ENCODE results near the gene KLF16. TPM values are rescaled to one million over a fixed set of nuclear protein-coding genes. Genes with fewer than 3 reads are reported as not detected.

The KLF16 gene
- total RNA-seq, 1 donor from 2014 or later = 2.6 TPM

GRCh38 chr19:1852581-1853128 is 10.7 kb downstream of the KLF16 start:
- H3K27ac ChIP-seq (ENCODE audit: low read depth, low read length) = no peak overlapping the region
- peaks cover 21 to 31% (median 27%) of the 10 kb centered on the region in 3 donors for H3K4me1 ChIP-seq (ENCODE audit: control insufficient read depth in 3 of 3, insufficient read depth in 3 of 3, low read length in 3 of 3)

GRCh38 chr19:1851654-1852580 is 11.5 kb downstream of the KLF16 start:
- H3K36me3 ChIP-seq (ENCODE audit: control insufficient read depth in 3 of 3, insufficient read depth in 3 of 3, low read length in 3 of 3) = no peaks in the 10 kb centered on the region
- H3K9me3 ChIP-seq (ENCODE audit: control insufficient read depth in 3 of 3, low read length in 3 of 3) = no peaks in the 10 kb centered on the region
- H3K27ac ChIP-seq (ENCODE audit: low read depth, low read length) = no peak overlapping the region
- no peak overlapping the region for H3K4me3 ChIP-seq (ENCODE audit: low read length in 3 of 3)
- peaks cover 28 to 33% (median 30%) of the 10 kb centered on the region in 3 donors for H3K4me1 ChIP-seq (ENCODE audit: control insufficient read depth in 3 of 3, insufficient read depth in 3 of 3, low read length in 3 of 3)
- peaks cover 0 to 13% (median 6%) of the 10 kb centered on the region in 3 donors for H3K27me3 ChIP-seq (ENCODE audit: control insufficient read depth in 3 of 3, insufficient read depth in 3 of 3, low read length in 3 of 3)
- no peak overlapping the region for H3K9ac ChIP-seq (ENCODE audit: low read depth in 1 of 3, low read length in 3 of 3)

More at GRCh38 chr19:1852581-1853128, 10.7 kb downstream of the KLF16 start:
- Histone ChIP-seq H3K9ac (ENCODE audit: low read depth in 1 of 3, low read length in 3 of 3) (peak overlapping the region in 1 of 3 donors; percentile 3), H3K4me3 (ENCODE audit: low read length in 3 of 3) (no peak overlapping the region), H3K9me3 (ENCODE audit: control insufficient read depth in 3 of 3, low read length in 3 of 3) (no peaks in the 10 kb centered on the region), H3K36me3 (ENCODE audit: control insufficient read depth in 3 of 3, insufficient read depth in 3 of 3, low read length in 3 of 3) (no peaks in the 10 kb centered on the region), H3K27me3 (ENCODE audit: control insufficient read depth in 3 of 3, insufficient read depth in 3 of 3, low read length in 3 of 3) (peaks cover 0 to 13% (median 6%) of the 10 kb centered on the region in 3 donors)

- no peak overlapping the region for H3K27ac ChIP-seq (ENCODE audit: low read depth, low read length)
- no peaks in the 10 kb centered on the region for H3K9me3 ChIP-seq (ENCODE audit: control insufficient read depth in 3 of 3, low read length in 3 of 3)
- peaks cover 31 to 35% (median 32%) of the 10 kb centered on the region in 3 donors for H3K4me1 ChIP-seq (ENCODE audit: control insufficient read depth in 3 of 3, insufficient read depth in 3 of 3, low read length in 3 of 3)
- H3K9ac ChIP-seq (ENCODE audit: low read depth in 1 of 3, low read length in 3 of 3) = no peak overlapping the region
- H3K27me3 ChIP-seq (ENCODE audit: control insufficient read depth in 3 of 3, insufficient read depth in 3 of 3, low read length in 3 of 3) = peaks cover 0 to 7% (median 6%) of the 10 kb centered on the region in 3 donors
- no peaks in the 10 kb centered on the region for H3K36me3 ChIP-seq (ENCODE audit: control insufficient read depth in 3 of 3, insufficient read depth in 3 of 3, low read length in 3 of 3)
- no peak overlapping the region for H3K4me3 ChIP-seq (ENCODE audit: low read length in 3 of 3)
Observed at GRCh38 chr19:1850809-1851653, 12.3 kb downstream of the KLF16 start.

GRCh38 chr19:1849886-1850398 is 13.4 kb downstream of the KLF16 start:
- Histone ChIP-seq H3K4me1 (ENCODE audit: control insufficient read depth in 3 of 3, insufficient read depth in 3 of 3, low read length in 3 of 3) (peaks cover 33 to 37% (median 34%) of the 10 kb centered on the region in 3 donors), H3K4me3 (ENCODE audit: low read length in 3 of 3) (no peak overlapping the region), H3K27ac (ENCODE audit: low read depth, low read length) (no peak overlapping the region), H3K36me3 (ENCODE audit: control insufficient read depth in 3 of 3, insufficient read depth in 3 of 3, low read length in 3 of 3) (peaks cover 0 to 4% (median 2%) of the 10 kb centered on the region in 3 donors), H3K9ac (ENCODE audit: low read depth in 1 of 3, low read length in 3 of 3) (no peak overlapping the region), H3K9me3 (ENCODE audit: control insufficient read depth in 3 of 3, low read length in 3 of 3) (no peaks in the 10 kb centered on the region), H3K27me3 (ENCODE audit: control insufficient read depth in 3 of 3, insufficient read depth in 3 of 3, low read length in 3 of 3) (no peaks in the 10 kb centered on the region)

- H3K36me3 ChIP-seq (ENCODE audit: control insufficient read depth in 3 of 3, insufficient read depth in 3 of 3, low read length in 3 of 3) = peaks cover 0 to 5% (median 2%) of the 10 kb centered on the region in 3 donors
- peak overlapping the region in 2 of 3 donors; percentile 67 to 91 for H3K4me3 ChIP-seq (ENCODE audit: low read length in 3 of 3)
- H3K9ac ChIP-seq (ENCODE audit: low read depth in 1 of 3, low read length in 3 of 3) = no peak overlapping the region
- peaks cover 40 to 44% (median 41%) of the 10 kb centered on the region in 3 donors for H3K4me1 ChIP-seq (ENCODE audit: control insufficient read depth in 3 of 3, insufficient read depth in 3 of 3, low read length in 3 of 3)
- peak overlapping the region; percentile 98 for H3K27ac ChIP-seq (ENCODE audit: low read depth, low read length)
- no peaks in the 10 kb centered on the region for H3K9me3 ChIP-seq (ENCODE audit: control insufficient read depth in 3 of 3, low read length in 3 of 3)
- H3K27me3 ChIP-seq (ENCODE audit: control insufficient read depth in 3 of 3, insufficient read depth in 3 of 3, low read length in 3 of 3) = no peaks in the 10 kb centered on the region
Observed at GRCh38 chr19:1849132-1849474, 14.3 kb downstream of the KLF16 start.

- Histone ChIP-seq H3K36me3 (ENCODE audit: control insufficient read depth in 3 of 3, insufficient read depth in 3 of 3, low read length in 3 of 3) (peaks cover 0 to 7% (median 2%) of the 10 kb centered on the region in 3 donors), H3K27ac (ENCODE audit: low read depth, low read length) (peak within 1 kb of the TSS; percentile 98), H3K9ac (ENCODE audit: low read depth in 1 of 3, low read length in 3 of 3) (peak within 1 kb of the TSS; percentile 93 to 98 (median 95)), H3K9me3 (ENCODE audit: control insufficient read depth in 3 of 3, low read length in 3 of 3) (no peaks in the 10 kb centered on the region), H3K27me3 (ENCODE audit: control insufficient read depth in 3 of 3, insufficient read depth in 3 of 3, low read length in 3 of 3) (no peaks in the 10 kb centered on the region), H3K4me1 (ENCODE audit: control insufficient read depth in 3 of 3, insufficient read depth in 3 of 3, low read length in 3 of 3) (peaks cover 44 to 49% (median 46%) of the 10 kb centered on the region in 3 donors), H3K4me3 (ENCODE audit: low read length in 3 of 3) (peak within 1 kb of the TSS; percentile 87 to 96 (median 91))
Observed at GRCh38 chr19:1848399-1849131, 14.8 kb downstream of the KLF16 start, which contains the start of gene REXO1. Gene REXO1, minus strand, starts transcription at chr19:1848483. Its CDS starts 125 bp downstream, at chr19:1848358.

GRCh38 chr19:1847684-1848398 is 15.5 kb downstream of the KLF16 start:
- H3K27ac ChIP-seq (ENCODE audit: low read depth, low read length) = peak overlapping the region; percentile 98
- H3K9me3 ChIP-seq (ENCODE audit: control insufficient read depth in 3 of 3, low read length in 3 of 3) = no peaks in the 10 kb centered on the region
- H3K36me3 ChIP-seq (ENCODE audit: control insufficient read depth in 3 of 3, insufficient read depth in 3 of 3, low read length in 3 of 3) = peaks cover 0 to 7% (median 2%) of the 10 kb centered on the region in 3 donors
- peak overlapping the region; percentile 93 to 98 (median 95) for H3K9ac ChIP-seq (ENCODE audit: low read depth in 1 of 3, low read length in 3 of 3)
- H3K27me3 ChIP-seq (ENCODE audit: control insufficient read depth in 3 of 3, insufficient read depth in 3 of 3, low read length in 3 of 3) = no peaks in the 10 kb centered on the region
- H3K4me1 ChIP-seq (ENCODE audit: control insufficient read depth in 3 of 3, insufficient read depth in 3 of 3, low read length in 3 of 3) = peaks cover 47 to 48% (median 48%) of the 10 kb centered on the region in 3 donors
- H3K4me3 ChIP-seq (ENCODE audit: low read length in 3 of 3) = peak overlapping the region; percentile 87 to 96 (median 91)

GRCh38 chr19:1847348-1847683 is 16.1 kb downstream of the KLF16 start:
- H3K27ac ChIP-seq (ENCODE audit: low read depth, low read length) = peak overlapping the region; percentile 98

More at GRCh38 chr19:1847348-1847683, 16.1 kb downstream of the KLF16 start:
- Histone ChIP-seq H3K4me3 (ENCODE audit: low read length in 3 of 3) (peak overlapping the region; percentile 87 to 96 (median 91)), H3K36me3 (ENCODE audit: control insufficient read depth in 3 of 3, insufficient read depth in 3 of 3, low read length in 3 of 3) (peaks cover 0 to 7% (median 2%) of the 10 kb centered on the region in 3 donors), H3K27me3 (ENCODE audit: control insufficient read depth in 3 of 3, insufficient read depth in 3 of 3, low read length in 3 of 3) (no peaks in the 10 kb centered on the region), H3K4me1 (ENCODE audit: control insufficient read depth in 3 of 3, insufficient read depth in 3 of 3, low read length in 3 of 3) (peaks cover 48 to 53% (median 50%) of the 10 kb centered on the region in 3 donors), H3K9me3 (ENCODE audit: control insufficient read depth in 3 of 3, low read length in 3 of 3) (no peaks in the 10 kb centered on the region), H3K9ac (ENCODE audit: low read depth in 1 of 3, low read length in 3 of 3) (peak overlapping the region; percentile 93 to 98 (median 95))
